ENCODE results near the gene FAM228B. TPM values are rescaled to one million over a fixed set of nuclear protein-coding genes. Genes with fewer than 3 reads are reported as not detected.

The FAM228B gene
- total and polyA plus RNA-seq, 2 experiments from 2014 or later = 12.5 to 14.9 TPM

DNA sequence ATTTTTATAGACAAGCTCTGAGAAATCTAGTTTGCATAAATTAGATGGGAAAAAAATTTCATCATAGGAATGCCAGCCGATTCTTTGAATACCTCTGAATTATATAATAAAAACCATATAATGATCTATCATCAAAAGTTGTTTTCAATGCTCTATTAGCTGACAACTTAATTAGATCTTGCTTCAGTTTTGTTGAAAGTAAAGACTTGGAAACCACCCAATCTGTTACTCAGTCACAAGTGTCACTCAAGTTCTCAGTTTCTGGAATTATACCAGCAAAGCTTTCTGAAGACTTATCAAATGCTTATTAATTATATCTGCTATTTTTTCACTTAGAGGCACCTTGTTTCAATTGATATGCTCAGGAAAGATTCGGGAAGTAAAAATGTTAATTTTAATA, 21.3 kb upstream of the FAM228B start:
- Histone ChIP-seq H3K36me3 (replicated peaks; ENCODE audit: insufficient read depth, low read depth) (no peaks in the 10 kb centered on the region), H3K79me2 (no peaks in the 10 kb centered on the region), H3K4me1 (ENCODE audit: insufficient read depth) (no peaks in the 10 kb centered on the region), H3K27ac (no peak overlapping the region), H3K9me2 (replicated peaks; ENCODE audit: insufficient read depth) (no peaks in the 10 kb centered on the region), H3K4me3 (no peak overlapping the region), H4K20me1 (ENCODE audit: insufficient read depth, poor library complexity, severe bottlenecking) (no peaks in the 10 kb centered on the region), H3K4me2 (no peak overlapping the region), H3K9me3 (ENCODE audit: low read depth) (no peaks in the 10 kb centered on the region), H3K27me3 (no peaks in the 10 kb centered on the region), H2AFZ (no peak overlapping the region)
- DNase-seq (ENCODE audit: low spot score) = no peak
- 89% methylated on average over 2 of the region's 2 CpGs for WGBS (ENCODE audit: low lambda C conversion rate, missing lambda C conversion rate)
- no peak for TF ChIP-seq EZH2 (IDR thresholded peaks at IDR 0.05; ENCODE audit: borderline replicate concordance)
- TF ChIP-seq, protein P1, sequence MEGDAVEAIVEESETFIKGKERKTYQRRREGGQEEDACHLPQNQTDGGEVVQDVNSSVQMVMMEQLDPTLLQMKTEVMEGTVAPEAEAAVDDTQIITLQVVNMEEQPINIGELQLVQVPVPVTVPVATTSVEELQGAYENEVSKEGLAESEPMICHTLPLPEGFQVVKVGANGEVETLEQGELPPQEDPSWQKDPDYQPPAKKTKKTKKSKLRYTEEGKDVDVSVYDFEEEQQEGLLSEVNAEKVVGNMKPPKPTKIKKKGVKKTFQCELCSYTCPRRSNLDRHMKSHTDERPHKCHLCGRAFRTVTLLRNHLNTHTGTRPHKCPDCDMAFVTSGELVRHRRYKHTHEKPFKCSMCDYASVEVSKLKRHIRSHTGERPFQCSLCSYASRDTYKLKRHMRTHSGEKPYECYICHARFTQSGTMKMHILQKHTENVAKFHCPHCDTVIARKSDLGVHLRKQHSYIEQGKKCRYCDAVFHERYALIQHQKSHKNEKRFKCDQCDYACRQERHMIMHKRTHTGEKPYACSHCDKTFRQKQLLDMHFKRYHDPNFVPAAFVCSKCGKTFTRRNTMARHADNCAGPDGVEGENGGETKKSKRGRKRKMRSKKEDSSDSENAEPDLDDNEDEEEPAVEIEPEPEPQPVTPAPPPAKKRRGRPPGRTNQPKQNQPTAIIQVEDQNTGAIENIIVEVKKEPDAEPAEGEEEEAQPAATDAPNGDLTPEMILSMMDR (IDR thresholded peaks at IDR 0.05; ENCODE audit: poor library complexity) = no peak
- no peak for TF ChIP-seq EZH2phosphoT487 (IDR thresholded peaks at IDR 0.05; ENCODE audit: low read depth, severe bottlenecking, unreplicated experiment)

DNA sequence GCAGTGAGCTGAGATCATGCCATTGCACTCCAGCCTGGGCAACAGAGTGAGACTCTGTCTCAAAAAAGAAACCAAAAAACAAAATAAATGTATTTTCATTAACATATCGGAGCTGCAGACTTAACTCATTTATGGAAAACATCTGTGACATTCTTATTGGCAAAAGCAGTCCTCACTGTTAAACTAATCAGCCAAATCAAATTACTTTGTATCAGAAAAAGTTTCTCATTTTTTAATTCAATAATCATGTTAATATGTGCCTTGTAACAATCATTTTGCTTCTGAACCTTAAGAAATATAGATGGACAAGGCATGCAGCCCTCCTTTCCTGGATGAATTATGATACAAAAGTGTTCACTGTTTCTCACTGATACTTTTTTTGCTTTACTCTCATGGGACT, 20.6 kb upstream of the FAM228B start:
- Histone ChIP-seq H3K9me2 (replicated peaks; ENCODE audit: insufficient read depth) (no peaks in the 10 kb centered on the region), H3K36me3 (replicated peaks; ENCODE audit: insufficient read depth, low read depth) (no peaks in the 10 kb centered on the region), H3K4me1 (ENCODE audit: insufficient read depth) (no peaks in the 10 kb centered on the region), H3K9me3 (ENCODE audit: low read depth) (no peaks in the 10 kb centered on the region), H3K4me3 (no peak overlapping the region), H3K79me2 (no peaks in the 10 kb centered on the region), H3K4me2 (no peak overlapping the region), H3K27me3 (no peaks in the 10 kb centered on the region), H3K27ac (no peak overlapping the region), H2AFZ (no peak overlapping the region), H4K20me1 (ENCODE audit: insufficient read depth, poor library complexity, severe bottlenecking) (no peaks in the 10 kb centered on the region)
- TF ChIP-seq EZH2 (IDR thresholded peaks at IDR 0.05; ENCODE audit: borderline replicate concordance) (no peak), EZH2phosphoT487 (IDR thresholded peaks at IDR 0.05; ENCODE audit: low read depth, severe bottlenecking, unreplicated experiment) (no peak)
- TF ChIP-seq, protein P1 (IDR thresholded peaks at IDR 0.05; ENCODE audit: poor library complexity) = no peak
- 89% methylated on average over 1 of the region's 1 CpG for WGBS (ENCODE audit: low lambda C conversion rate, missing lambda C conversion rate)
- no peak for DNase-seq (ENCODE audit: low spot score)

DNA sequence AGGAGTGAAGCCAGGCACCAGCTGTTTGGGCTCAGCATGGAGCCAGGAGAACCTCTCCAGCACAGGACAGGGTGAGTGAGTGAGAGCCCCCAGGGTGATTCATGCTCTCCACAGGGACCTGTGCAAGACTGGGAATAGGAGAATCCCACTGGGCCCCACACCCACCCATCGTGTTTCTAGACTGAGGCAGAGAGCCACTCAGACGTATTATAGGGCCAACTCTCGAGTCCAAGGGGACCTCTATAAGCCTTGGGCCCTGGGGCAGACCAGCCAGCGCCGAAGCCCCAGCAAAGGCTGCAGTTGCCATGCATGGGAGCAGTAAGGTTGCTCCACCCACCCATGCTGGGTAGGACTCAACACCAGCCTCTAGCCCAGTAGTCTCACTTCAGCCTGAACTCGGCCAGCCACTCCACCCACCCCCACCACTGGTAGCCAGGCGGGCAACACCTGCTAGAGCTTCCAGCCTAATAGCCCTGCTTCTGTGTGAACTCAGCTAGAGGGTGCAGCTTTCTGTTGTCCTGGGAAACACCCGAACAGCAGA, 19.1 kb upstream of the FAM228B start:
- TF ChIP-seq EZH2phosphoT487 (IDR thresholded peaks at IDR 0.05; ENCODE audit: low read depth, severe bottlenecking, unreplicated experiment) (no peak), EZH2 (IDR thresholded peaks at IDR 0.05; ENCODE audit: borderline replicate concordance) (no peak)
- TF ChIP-seq, protein P1 (IDR thresholded peaks at IDR 0.05; ENCODE audit: poor library complexity) = no peak
- Histone ChIP-seq H3K9me3 (ENCODE audit: low read depth) (no peaks in the 10 kb centered on the region), H4K20me1 (ENCODE audit: insufficient read depth, poor library complexity, severe bottlenecking) (no peaks in the 10 kb centered on the region), H3K36me3 (replicated peaks; ENCODE audit: insufficient read depth, low read depth) (no peaks in the 10 kb centered on the region), H3K27me3 (no peaks in the 10 kb centered on the region), H3K27ac (no peak overlapping the region), H3K79me2 (no peaks in the 10 kb centered on the region), H3K4me3 (no peak overlapping the region), H3K4me1 (ENCODE audit: insufficient read depth) (no peaks in the 10 kb centered on the region), H3K4me2 (no peak overlapping the region), H2AFZ (no peak overlapping the region), H3K9me2 (replicated peaks; ENCODE audit: insufficient read depth) (no peaks in the 10 kb centered on the region)
- WGBS (ENCODE audit: low lambda C conversion rate, missing lambda C conversion rate) = 91% methylated on average over 8 of the region's 8 CpGs
- DNase-seq (ENCODE audit: low spot score) = no peak
